Measurements from ENCODE around the gene PXT1.

DNA sequence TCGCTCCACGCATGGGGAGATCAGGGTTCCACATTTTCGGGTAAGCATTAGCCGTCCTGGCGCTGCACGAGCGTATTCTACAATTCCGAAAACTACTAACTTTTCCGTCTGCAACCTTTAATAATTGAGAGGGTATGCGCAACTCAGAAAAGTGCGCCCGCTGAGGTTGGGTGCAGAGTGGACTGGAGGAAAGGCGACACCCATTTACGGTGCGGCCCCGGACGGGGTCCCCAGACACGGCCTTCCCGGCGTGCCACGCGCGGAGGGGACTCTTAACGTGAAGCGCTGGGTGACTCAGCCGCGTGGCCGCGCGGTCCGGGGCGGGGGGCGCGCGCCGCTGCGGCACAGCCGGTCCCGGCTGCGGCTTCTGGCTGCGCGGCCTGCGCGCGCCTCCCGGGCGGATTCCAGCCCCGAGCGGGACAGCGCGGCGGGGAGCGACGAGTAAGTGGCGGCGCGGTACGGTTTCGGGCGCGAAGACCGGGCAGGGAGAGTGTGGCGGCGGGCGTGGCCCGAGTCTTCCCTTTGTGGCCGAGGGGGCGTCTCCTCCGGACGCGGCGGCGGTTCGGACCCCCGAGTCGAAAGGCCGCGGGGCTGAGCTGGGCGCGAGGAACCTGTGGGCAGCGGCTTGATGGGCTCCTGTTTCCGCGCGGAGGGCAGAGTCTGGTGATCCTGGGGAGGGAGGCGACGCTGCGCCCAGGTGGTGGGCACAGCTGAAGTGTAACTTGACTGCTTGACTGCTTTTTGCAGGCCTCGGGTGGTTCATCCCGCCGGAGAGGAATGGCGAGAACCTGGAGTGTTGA is at the start of gene PXT1, which contains the start of gene KCTD20:
- TF ChIP-seq, protein P1, sequence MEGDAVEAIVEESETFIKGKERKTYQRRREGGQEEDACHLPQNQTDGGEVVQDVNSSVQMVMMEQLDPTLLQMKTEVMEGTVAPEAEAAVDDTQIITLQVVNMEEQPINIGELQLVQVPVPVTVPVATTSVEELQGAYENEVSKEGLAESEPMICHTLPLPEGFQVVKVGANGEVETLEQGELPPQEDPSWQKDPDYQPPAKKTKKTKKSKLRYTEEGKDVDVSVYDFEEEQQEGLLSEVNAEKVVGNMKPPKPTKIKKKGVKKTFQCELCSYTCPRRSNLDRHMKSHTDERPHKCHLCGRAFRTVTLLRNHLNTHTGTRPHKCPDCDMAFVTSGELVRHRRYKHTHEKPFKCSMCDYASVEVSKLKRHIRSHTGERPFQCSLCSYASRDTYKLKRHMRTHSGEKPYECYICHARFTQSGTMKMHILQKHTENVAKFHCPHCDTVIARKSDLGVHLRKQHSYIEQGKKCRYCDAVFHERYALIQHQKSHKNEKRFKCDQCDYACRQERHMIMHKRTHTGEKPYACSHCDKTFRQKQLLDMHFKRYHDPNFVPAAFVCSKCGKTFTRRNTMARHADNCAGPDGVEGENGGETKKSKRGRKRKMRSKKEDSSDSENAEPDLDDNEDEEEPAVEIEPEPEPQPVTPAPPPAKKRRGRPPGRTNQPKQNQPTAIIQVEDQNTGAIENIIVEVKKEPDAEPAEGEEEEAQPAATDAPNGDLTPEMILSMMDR (IDR thresholded peaks at IDR 0.05) = no peak
- no peak for TF ChIP-seq POLR2A (IDR thresholded peaks at IDR 0.05)

All from lower leg skin (tissue), 3 donors.